GM12878 (cell line): ENCODE data around the gene ZNF75A. TPM values are rescaled to one million over a fixed set of nuclear protein-coding genes. Genes with fewer than 3 reads are reported as not detected.

Source experiments
- ATAC-seq: fragments of 200-7000 bp; cut with Tn5 transposase; 3 replicates; pipeline ENCODE4 v1.9.1; 2020; ENCODE audit warnings: mild to moderate bottlenecking, moderate library complexity
- BruUV-seq: library from RNA; stranded (reverse); fragments of 400-500 nt; replicated peaks from 2 replicates; lab custom pipeline; 2021; lab: Mats Ljungman, UMichigan
- CTCF ChIA-PET: fragments of 300-600 bp; sonication (Branson Sonifier 250); formaldehyde crosslinking; extraction: SDS; loops from one replicate; lab custom pipeline; 2021; ENCODE audit warnings: inconsistent platforms; lab: Yijun Ruan, JAX
- POLR2A ChIA-PET: fragments of 350-600 bp; formaldehyde crosslinking; extraction: SDS; loops from one replicate; lab custom pipeline; 2021; ENCODE audit warnings: inconsistent platforms; lab: Charles Lee
- RAD21 ChIA-PET: fragments of 300-600 bp; sonication (Branson Sonifier 250); formaldehyde crosslinking; loops from one replicate; lab custom pipeline; 2023; ENCODE audit warnings: antibody characterized with exemption; ENCODE audit not compliant: unreplicated experiment; lab: Charles Lee
- SMC1A ChIA-PET: fragments of 300-600 bp; sonication (Branson Sonifier 250); formaldehyde crosslinking; loops from one replicate; lab custom pipeline; 2023; ENCODE audit not compliant: unreplicated experiment, uncharacterized antibody; lab: Charles Lee
- DNase-seq: peaks from one replicate; pipeline ENCODE4 v3.0.0-alpha.2; 2011; ENCODE audit warnings: low read depth, low spot score
- FAIRE-seq: peaks from 3 replicates; lab custom pipeline; 2011; peaks lifted over from hg19 to GRCh38; lab: Jason Lieb, UNC
- H2AFZ ChIP-seq: 2 replicates; pipeline ENCODE4 v1.6.0; 2011; ENCODE audit warnings: low read depth, low read length, control low read depth; ENCODE audit not compliant: control insufficient read depth
- H3K27ac ChIP-seq: 2 replicates; pipeline ENCODE4 v1.5.1; 2011; ENCODE audit warnings: control low read depth; ENCODE audit not compliant: control insufficient read depth, insufficient read depth
- H3K27me3 ChIP-seq, 2 experiments: replicated peaks in 1 of 2; 2 replicates each; pipeline versions ENCODE4 v1.6.0 to v1.6.1; 2011; ENCODE audit warnings: low read length in 1 of 2; ENCODE audit not compliant: control insufficient read depth in 2 of 2, insufficient read depth in 2 of 2
- H3K36me3 ChIP-seq, 2 experiments: 2 replicates each; pipeline ENCODE4 v1.5.1; 2011; ENCODE audit warnings: low read length in 1 of 2; ENCODE audit not compliant: control insufficient read depth in 2 of 2, insufficient read depth in 2 of 2
- H3K4me1 ChIP-seq: 2 replicates; pipeline ENCODE4 v1.6.1; 2011; ENCODE audit warnings: mild to moderate bottlenecking, low read length, moderate library complexity, mixed read lengths; ENCODE audit not compliant: control insufficient read depth, insufficient read depth
- H3K4me2 ChIP-seq: 2 replicates; pipeline ENCODE4 v1.6.0; 2011; ENCODE audit warnings: control low read depth; ENCODE audit not compliant: control insufficient read depth, insufficient read depth
- H3K4me3 ChIP-seq: fragments of 200-600 bp; sonication (generic); 2 replicates; pipeline ENCODE4 v1.5.1; 2016
- H3K79me2 ChIP-seq: 2 replicates; pipeline ENCODE4 v1.6.0; 2011; ENCODE audit warnings: low read length; ENCODE audit not compliant: control insufficient read depth, insufficient read depth
- H3K9ac ChIP-seq: 2 replicates; pipeline ENCODE4 v1.8.0; 2011; ENCODE audit warnings: low read length, control low read depth, mixed read lengths; ENCODE audit not compliant: control insufficient read depth, insufficient read depth
- H3K9me3 ChIP-seq: replicated peaks from 3 replicates; pipeline ENCODE4 v1.5.1; 2011; ENCODE audit warnings: mild to moderate bottlenecking, low read length; ENCODE audit not compliant: control insufficient read depth, insufficient read depth
- H4K20me1 ChIP-seq: 2 replicates; pipeline ENCODE4 v1.6.0; 2011; ENCODE audit not compliant: control insufficient read depth, insufficient read depth
- BCL11A ChIP-seq: IDR thresholded peaks from 2 replicates; pipeline ENCODE4 v1.6.1; 2011; ENCODE audit warnings: low read depth, low read length
- EZH2 ChIP-seq: IDR thresholded peaks from 2 replicates; pipeline ENCODE4 v1.6.1; 2012; ENCODE audit warnings: low read depth, mild to moderate bottlenecking, control low read depth, inconsistent platforms, low read length, borderline replicate concordance; ENCODE audit not compliant: control insufficient read depth
- IRF3 ChIP-seq: fragments of 450-650 bp; IDR thresholded peaks from 2 replicates; pipeline ENCODE4 v1.6.1; 2014; ENCODE audit warnings: mild to moderate bottlenecking
- LARP7 ChIP-seq: fragments of 450-650 bp; IDR thresholded peaks from 2 replicates; pipeline ENCODE4 v1.6.1; 2017; ENCODE audit warnings: mild to moderate bottlenecking
- NBN ChIP-seq: fragments of 450-650 bp; IDR thresholded peaks from 2 replicates; pipeline ENCODE4 v1.6.1; 2016
- NKRF ChIP-seq: fragments of 450-650 bp; conservative IDR thresholded peaks from 2 replicates; pipeline ENCODE4 v1.6.1; 2017; ENCODE audit warnings: mild to moderate bottlenecking, moderate library complexity
- ZSCAN29 ChIP-seq: fragments of 450-650 bp; IDR thresholded peaks from 2 replicates; pipeline ENCODE4 v1.6.1; 2017; ENCODE audit warnings: mild to moderate bottlenecking, moderate library complexity
- WGBS: methylation state at CpG from one replicate; pipeline ENCODE4 v1.1.6; 2016; ENCODE audit warnings: low lambda C conversion rate; ENCODE audit not compliant: insufficient replicate concordance, insufficient coverage; ENCODE audit errors: missing lambda C conversion rate; 5-methylcytosine and 5-hydroxymethylcytosine counted together
- in situ Hi-C: fragments of 300-500 bp; cut with MboI; formaldehyde crosslinking; loops from 9 replicates; pipeline ENCODE4 v1.14.3; 2018; ENCODE audit warnings: mixed read lengths
- intact Hi-C: fragments of 100-400 bp; cut with micrococcal nuclease; formaldehyde crosslinking; loops from one replicate; pipeline ENCODE4 v1.14.2; 2022; ENCODE audit not compliant: unreplicated experiment
- polyA plus RNA-seq, 11 experiments: library from polyadenylated mRNA; depleted of rRNA in 4 of 11; unstranded in 6 of 11; stranded (reverse) in 5 of 11; fragments of >200 nt; fragmentation: Nextera tagmentation in 4 of 11; fragmentation: Illumina TruSeq in 1 of 11; extraction: Ambion mirVana in 4 of 11; extraction: Trizol in 1 of 11; gene quantifications; 1 replicate in 1 of 11; 2 replicates in 10 of 11; pipeline versions ENCODE4 v1.2.1 to v1.2.3, GENCODE V29; 2011 to 2016; ENCODE audit warnings: inconsistent platforms in 2 of 11, missing spikeins in 2 of 11, low read depth in 1 of 11
- total RNA-seq, 4 experiments: library from RNA; depleted of rRNA in 3 of 4; stranded (reverse); fragments of >200 nt in 3 of 4; fragmentation: Illumina TruSeq in 1 of 4; extraction: Trizol in 1 of 4; gene quantifications; 2 replicates each; pipeline versions ENCODE4 v1.2.1 to v1.2.3, GENCODE V29; 2013 to 2021
- TF ChIP-seq, protein P1 (sequence below): fragments of 450-650 bp; IDR thresholded peaks from 2 replicates; pipeline ENCODE4 v1.6.1; 2018; ENCODE audit warnings: borderline replicate concordance, mild to moderate bottlenecking; ENCODE audit not compliant: partially characterized antibody
- TF ChIP-seq, protein P2 (sequence below): IDR thresholded peaks from 2 replicates; pipeline ENCODE4 v1.6.1; 2012; ENCODE audit warnings: low read depth, low read length, improper control_type of control experiment
- TF ChIP-seq, protein P3 (sequence below): IDR thresholded peaks from 2 replicates; pipeline ENCODE4 v1.6.1; 2012; ENCODE audit warnings: low read depth, low read length, improper control_type of control experiment

ZNF75A gene
- total and polyA plus RNA-seq, 10 of the 15 experiments (the other 5 are each of a cell fraction or from before 2014, with no cell fraction given): 7.4 to 21.2 (median 16.1) TPM

GRCh38 chr16:3347586-3347985, 42.3 kb downstream of the ZNF75A start (continued):
- TF ChIP-seq, protein P1, sequence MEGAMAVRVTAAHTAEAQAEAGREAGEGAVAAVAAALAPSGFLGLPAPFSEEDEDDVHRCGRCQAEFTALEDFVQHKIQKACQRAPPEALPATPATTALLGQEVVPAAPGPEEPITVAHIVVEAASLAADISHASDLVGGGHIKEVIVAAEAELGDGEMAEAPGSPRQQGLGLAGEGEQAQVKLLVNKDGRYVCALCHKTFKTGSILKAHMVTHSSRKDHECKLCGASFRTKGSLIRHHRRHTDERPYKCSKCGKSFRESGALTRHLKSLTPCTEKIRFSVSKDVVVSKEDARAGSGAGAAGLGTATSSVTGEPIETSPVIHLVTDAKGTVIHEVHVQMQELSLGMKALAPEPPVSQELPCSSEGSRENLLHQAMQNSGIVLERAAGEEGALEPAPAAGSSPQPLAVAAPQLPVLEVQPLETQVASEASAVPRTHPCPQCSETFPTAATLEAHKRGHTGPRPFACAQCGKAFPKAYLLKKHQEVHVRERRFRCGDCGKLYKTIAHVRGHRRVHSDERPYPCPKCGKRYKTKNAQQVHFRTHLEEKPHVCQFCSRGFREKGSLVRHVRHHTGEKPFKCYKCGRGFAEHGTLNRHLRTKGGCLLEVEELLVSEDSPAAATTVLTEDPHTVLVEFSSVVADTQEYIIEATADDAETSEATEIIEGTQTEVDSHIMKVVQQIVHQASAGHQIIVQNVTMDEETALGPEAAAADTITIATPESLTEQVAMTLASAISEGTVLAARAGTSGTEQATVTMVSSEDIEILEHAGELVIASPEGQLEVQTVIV: no peak

DNA sequence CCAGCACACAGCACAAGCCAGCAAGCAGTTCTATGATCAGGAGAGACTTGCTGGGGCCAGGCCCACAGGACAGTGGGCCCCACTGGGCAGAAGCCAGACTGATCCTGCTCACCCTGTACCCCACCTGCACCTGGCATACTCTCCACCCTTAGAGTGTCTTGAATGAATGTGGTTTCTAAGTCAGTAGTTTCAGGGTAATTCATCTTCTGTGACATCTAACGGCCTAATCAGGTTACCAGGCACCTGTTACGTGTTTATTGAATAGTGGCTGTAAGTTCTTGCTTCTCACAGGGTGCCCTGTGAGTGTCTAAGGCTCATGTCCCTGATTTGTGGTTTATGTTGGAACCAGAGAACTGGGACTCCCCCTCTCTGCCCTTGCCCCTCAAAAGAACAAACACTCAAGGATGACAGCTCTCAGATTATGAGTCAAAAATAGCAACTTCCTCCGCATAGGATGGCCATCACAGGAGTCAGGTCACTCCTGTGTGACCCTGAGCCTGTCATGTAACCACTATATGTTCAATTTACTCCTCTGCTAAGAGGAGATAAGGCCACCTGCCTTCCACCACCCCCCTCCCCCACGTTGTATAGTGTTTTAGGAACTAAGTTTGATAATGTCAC, 43.4 kb downstream of the ZNF75A start:
- no TSS peak for BruUV-seq
- no peaks in the 10 kb centered on the region for H3K36me3 ChIP-seq
- no peak overlapping the region for H3K27ac ChIP-seq
- no peaks in the 10 kb centered on the region for H3K79me2 ChIP-seq
- in situ Hi-C loops: no loop called here
- no peak overlapping the region for H3K4me2 ChIP-seq
- no peak overlapping the region for H3K9ac ChIP-seq
- H3K27me3 ChIP-seq: no peaks in the 10 kb centered on the region
- FAIRE-seq: no peak
- ChIA-PET CTCF (no interaction called here), RAD21 (no interaction called here), SMC1A (no interaction called here), POLR2A (no interaction called here)
- DNase-seq: peak; percentile 24
- no peaks in the 10 kb centered on the region for H3K9me3 ChIP-seq
- no peaks in the 10 kb centered on the region for H4K20me1 ChIP-seq
- 6% methylated on average over 4 of the region's 4 CpGs for WGBS
- intact Hi-C loops: no loop called here
- H3K4me3 ChIP-seq: no peak overlapping the region
- 0 out of 2 replicates have a peak, but pooled peaks cover 3% of the 10 kb centered on the region for H3K4me1 ChIP-seq
- ATAC-seq: peak; percentile 77
- no peak overlapping the region; the same call in 1 of the 2 replicates for H2AFZ ChIP-seq
- no peak for TF ChIP-seq NBN
- no peak for TF ChIP-seq EZH2
- TF ChIP-seq IRF3: no peak
- TF ChIP-seq LARP7: no peak
- TF ChIP-seq, protein P2, sequence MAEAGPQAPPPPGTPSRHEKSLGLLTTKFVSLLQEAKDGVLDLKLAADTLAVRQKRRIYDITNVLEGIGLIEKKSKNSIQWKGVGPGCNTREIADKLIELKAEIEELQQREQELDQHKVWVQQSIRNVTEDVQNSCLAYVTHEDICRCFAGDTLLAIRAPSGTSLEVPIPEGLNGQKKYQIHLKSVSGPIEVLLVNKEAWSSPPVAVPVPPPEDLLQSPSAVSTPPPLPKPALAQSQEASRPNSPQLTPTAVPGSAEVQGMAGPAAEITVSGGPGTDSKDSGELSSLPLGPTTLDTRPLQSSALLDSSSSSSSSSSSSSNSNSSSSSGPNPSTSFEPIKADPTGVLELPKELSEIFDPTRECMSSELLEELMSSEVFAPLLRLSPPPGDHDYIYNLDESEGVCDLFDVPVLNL: no peak
- TF ChIP-seq, protein P3, sequence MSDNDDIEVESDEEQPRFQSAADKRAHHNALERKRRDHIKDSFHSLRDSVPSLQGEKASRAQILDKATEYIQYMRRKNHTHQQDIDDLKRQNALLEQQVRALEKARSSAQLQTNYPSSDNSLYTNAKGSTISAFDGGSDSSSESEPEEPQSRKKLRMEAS: no peak
- no peak for TF ChIP-seq ZSCAN29
- no peak for TF ChIP-seq NKRF
- TF ChIP-seq BCL11A: no peak
